SK-N-SH (cell line): ENCODE results near the gene TLX3. TPM values are rescaled to one million over a fixed set of nuclear protein-coding genes. Genes with fewer than 3 reads are reported as not detected.
A peak's percentile ranks its signal among the peaks of the same experiment; 100 is the strongest.

Source experiments
- CTCF ChIA-PET: fragments of 300-600, 350-600 bp; formaldehyde crosslinking; extraction: SDS; loops from one replicate; lab custom pipeline; 2021; lab: Yijun Ruan, JAX
- POLR2A ChIA-PET: fragments of 350-600 bp; sonication (Branson Sonifier 250); formaldehyde crosslinking; extraction: SDS; loops from one replicate; lab custom pipeline; 2020; ENCODE audit warnings: antibody characterized with exemption, inconsistent platforms; lab: Yijun Ruan, JAX
- DNase-seq: peaks from one replicate; pipeline ENCODE4 v3.0.0; 2012
- H2AFZ ChIP-seq: fragments of 200-600 bp; sonication (generic); 2 replicates; pipeline ENCODE4 v1.8.1; 2016; ENCODE audit warnings: antibody characterized with exemption, mild to moderate bottlenecking, low read depth
- H3F3A ChIP-seq: fragments of 200-600 bp; sonication (generic); replicated peaks from 2 replicates; pipeline ENCODE3; 2016; ENCODE audit warnings: antibody characterized with exemption, mild to moderate bottlenecking; ENCODE audit not compliant: insufficient read depth
- H3K27ac ChIP-seq, 2 experiments: fragments of 200-500 bp in 1 of 2; fragments of 200-600 bp in 1 of 2; sonication (Bioruptor generic) in 1 of 2; sonication (generic), shearing (Covaris generic) in 1 of 2; 2 replicates each; pipeline versions ENCODE4 v1.5.1 to v1.6.1; 2014 to 2016; ENCODE audit warnings: low read depth in 2 of 2, inconsistent platforms in 1 of 2, low read length in 1 of 2, mild to moderate bottlenecking in 1 of 2, mixed read lengths in 1 of 2
- H3K27me3 ChIP-seq: fragments of 200-600 bp; sonication (generic), shearing (Covaris generic); 2 replicates; pipeline ENCODE4 v1.6.1; 2016; ENCODE audit warnings: mixed run types; ENCODE audit not compliant: insufficient read depth
- H3K36me3 ChIP-seq, 2 experiments: fragments of 200-500 bp in 1 of 2; fragments of 200-600 bp in 1 of 2; sonication (Bioruptor generic) in 1 of 2; sonication (generic) in 1 of 2; replicated peaks in 1 of 2; 2 replicates each; pipeline versions ENCODE3 to v1.5.1; 2014 to 2016; ENCODE audit warnings: low read length in 1 of 2, mild to moderate bottlenecking in 1 of 2; ENCODE audit not compliant: insufficient read depth in 2 of 2, control insufficient read depth in 1 of 2
- H3K4me1 ChIP-seq, 2 experiments: fragments of 200-500 bp in 1 of 2; fragments of 200-600 bp in 1 of 2; sonication (Bioruptor generic) in 1 of 2; sonication (generic), shearing (Covaris generic) in 1 of 2; 2 replicates each; pipeline versions ENCODE4 v1.5.1 to v1.6.1; 2014 to 2016; ENCODE audit warnings: low read depth in 1 of 2, low read length in 1 of 2, mixed run types in 1 of 2; ENCODE audit not compliant: insufficient read depth in 2 of 2, control insufficient read depth in 1 of 2
- H3K4me2 ChIP-seq: fragments of 200-600 bp; sonication (generic), shearing (Covaris generic); 2 replicates; pipeline ENCODE4 v1.6.1; 2017; ENCODE audit warnings: mixed run types
- H3K4me3 ChIP-seq, 2 experiments: fragments of 200-500 bp in 1 of 2; fragments of 200-600 bp in 1 of 2; sonication (Bioruptor generic) in 1 of 2; sonication (generic), shearing (Covaris generic) in 1 of 2; 2 replicates each; pipeline versions ENCODE4 v1.5.1 to v1.8.1; 2014 to 2016; ENCODE audit warnings: low read depth in 2 of 2, inconsistent platforms in 1 of 2, low read length in 1 of 2, mild to moderate bottlenecking in 1 of 2, mixed read lengths in 1 of 2, moderate library complexity in 1 of 2
- H3K79me2 ChIP-seq: fragments of 200-600 bp; sonication (generic); 2 replicates; pipeline ENCODE4 v1.8.1; 2017; ENCODE audit warnings: mild to moderate bottlenecking; ENCODE audit not compliant: insufficient read depth
- H3K9ac ChIP-seq: fragments of 200-600 bp; sonication (generic); 2 replicates; pipeline ENCODE4 v1.6.1; 2017; ENCODE audit warnings: mixed run types
- H3K9me2 ChIP-seq: fragments of 200-600 bp; sonication (generic); 2 replicates; pipeline ENCODE4 v1.6.1; 2017; ENCODE audit warnings: mixed run types
- H3K9me3 ChIP-seq: fragments of 200-600 bp; sonication (generic); 2 replicates; pipeline ENCODE4 v1.6.1; 2017; ENCODE audit warnings: mixed run types, mild to moderate bottlenecking, moderate library complexity
- H4K20me1 ChIP-seq: fragments of 200-600 bp; sonication (generic); 2 replicates; pipeline ENCODE4 v1.6.1; 2017; ENCODE audit warnings: mild to moderate bottlenecking, mixed run types; ENCODE audit not compliant: insufficient read depth
- EP300 ChIP-seq, 2 experiments: IDR thresholded peaks; 2 replicates each; pipeline versions ENCODE4 v1.4.0 to v1.6.1; 2012; ENCODE audit warnings: borderline replicate concordance in 1 of 2, low read depth in 1 of 2, low read length in 1 of 2
- FOXM1 ChIP-seq: IDR thresholded peaks from 2 replicates; pipeline ENCODE4 v1.4.0; 2012; ENCODE audit warnings: low read depth, mild to moderate bottlenecking
- GATA2 ChIP-seq: sonication (generic); formaldehyde crosslinking; IDR thresholded peaks from 2 replicates; pipeline ENCODE4 v1.5.0; 2020; ENCODE audit warnings: mild to moderate bottlenecking, missing genetic modification reagents
- MEF2A ChIP-seq: IDR thresholded peaks from 2 replicates; pipeline ENCODE4 v1.4.0; 2012; ENCODE audit warnings: low read depth, borderline replicate concordance
- NFIC ChIP-seq: IDR thresholded peaks from 2 replicates; pipeline ENCODE4 v1.4.0; 2012; ENCODE audit warnings: borderline replicate concordance
- NRF1 ChIP-seq: IDR thresholded peaks from 2 replicates; pipeline ENCODE4 v1.6.1; 2012; ENCODE audit warnings: low read depth, mild to moderate bottlenecking, low read length
- RXRA ChIP-seq: IDR thresholded peaks from 2 replicates; pipeline ENCODE4 v1.4.0; 2012; ENCODE audit warnings: low read depth, mild to moderate bottlenecking, borderline replicate concordance
- SIN3A ChIP-seq: IDR thresholded peaks from 2 replicates; pipeline ENCODE4 v1.6.1; 2012; ENCODE audit warnings: low read depth, mild to moderate bottlenecking, low read length, moderate library complexity, borderline replicate concordance
- SMC3 ChIP-seq: IDR thresholded peaks from 2 replicates; pipeline ENCODE4 v1.6.1; 2012; ENCODE audit warnings: low read depth, low read length, improper control_type of control experiment
- TCF12 ChIP-seq: IDR thresholded peaks from 2 replicates; pipeline ENCODE4 v1.4.0; 2012
- WGBS: methylation state at CpG from one replicate; pipeline ENCODE4 v1.1.6; 2017; ENCODE audit warnings: low lambda C conversion rate; 5-methylcytosine and 5-hydroxymethylcytosine counted together
- polyA plus RNA-seq, 3 experiments: library from polyadenylated mRNA; depleted of rRNA; stranded (reverse); fragments of >200 nt; gene quantifications; 2 replicates each; pipeline ENCODE4 v1.2.3, GENCODE V29; 2012

Gene TLX3
- polyA plus RNA-seq, 1 of the 3 experiments (the other 2 are of a cell fraction) = 4.7 TPM

DNA sequence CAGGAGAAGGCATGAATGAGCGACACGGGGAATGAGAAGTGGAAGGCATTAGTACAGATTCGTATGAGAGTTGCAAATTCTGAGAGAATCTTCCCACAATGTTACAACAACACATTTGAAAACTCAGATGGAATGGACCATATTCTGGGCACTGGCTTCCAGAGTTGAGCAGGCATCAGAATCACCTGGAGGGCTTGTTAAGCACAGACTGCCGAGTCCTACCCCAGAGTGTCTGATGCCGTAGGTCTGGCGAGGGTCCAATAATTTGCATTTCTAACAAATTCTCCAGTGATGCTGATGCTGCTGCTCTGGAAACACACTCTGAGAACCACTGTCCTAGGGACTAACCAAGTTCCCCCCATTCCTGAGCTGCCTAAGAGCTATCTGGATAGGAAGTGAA is 2.9 kb upstream of the TLX3 start:
- Histone ChIP-seq H3F3A (peaks cover 3% of the 10 kb centered on the region), H2AFZ (no peak overlapping the region), H3K4me3 (peak overlapping the region in 1 of 2 experiments; percentile 87; a peak in 1 of 4 replicates), H3K36me3 (no peaks in the 10 kb centered on the region), H3K79me2 (peaks cover 8% of the 10 kb centered on the region; the same call in 1 of the 2 replicates), H3K27ac (peak overlapping the region in 1 of 2 experiments; percentile 95; a peak in 2 of 4 replicates), H3K4me1 (peaks cover 0 to 56% of the 10 kb centered on the region in 2 experiments; a peak in 2 of 4 replicates), H3K4me2 (no peak overlapping the region), H3K9me2 (no peaks in the 10 kb centered on the region), H3K9me3 (no peaks in the 10 kb centered on the region), H3K27me3 (no peaks in the 10 kb centered on the region; the same call in 1 of the 2 replicates), H4K20me1 (no peaks in the 10 kb centered on the region), H3K9ac (no peak overlapping the region)
- no peak for DNase-seq
- WGBS = 71% methylated on average over 5 of the region's 6 CpGs
- ChIA-PET CTCF (interaction anchor here (1.0 to 4.7 kb wide), 9 partner anchors 14 to 562 kb away, joined by 3 to 46 read pairs (median 6); no protein-coding TSS in a partner anchor), POLR2A (interaction anchor here (1.0 to 1.7 kb wide), 7 partner anchors 10 to 90 kb away, joined by 3 to 6 read pairs (median 4); no protein-coding TSS in a partner anchor)
- TF ChIP-seq NFIC (0 out of 2 replicates have a peak, but pooled peaks have one; percentile 7), SMC3 (no peak), MEF2A (no peak), SIN3A (no peak), FOXM1 (no peak), TCF12 (no peak)

DNA sequence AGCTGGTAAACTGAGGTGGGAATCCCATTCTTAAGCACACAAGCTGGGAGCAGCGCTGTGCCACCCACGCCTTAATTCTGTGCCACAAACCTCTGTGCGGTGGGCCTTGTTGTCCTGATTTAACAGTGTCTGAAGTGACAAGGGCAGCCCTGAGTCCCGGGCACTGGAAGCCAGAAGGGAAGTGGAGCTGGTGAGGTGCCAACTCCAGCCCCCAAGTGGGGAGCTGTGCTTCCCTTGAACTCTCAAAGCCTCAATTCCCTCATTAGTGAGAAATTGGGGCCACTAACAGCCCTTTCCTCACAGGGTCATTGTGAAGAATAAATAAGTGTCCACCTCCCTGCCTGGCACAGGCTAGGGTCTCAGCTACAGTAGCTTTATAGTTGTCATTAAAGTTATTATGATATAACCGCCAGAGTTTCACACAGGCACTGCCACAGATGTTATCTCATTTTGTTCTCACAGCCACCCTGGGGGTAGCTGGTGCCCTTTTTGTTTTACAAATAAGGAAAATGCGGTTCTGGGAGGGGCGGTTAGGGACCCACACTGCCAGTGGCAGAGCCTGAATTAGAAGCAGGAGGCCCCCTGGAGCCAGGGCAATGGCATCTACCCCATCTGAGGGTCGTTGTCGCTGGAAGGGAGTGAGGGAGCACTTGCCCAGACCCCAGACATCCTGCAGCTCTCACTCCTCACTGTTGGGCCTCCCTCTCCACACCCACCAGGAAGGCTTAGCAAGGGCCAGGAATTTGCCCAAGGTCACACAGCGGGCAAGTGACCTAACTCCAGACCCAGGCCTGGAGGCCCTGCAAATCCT is 2.1 kb upstream of the TLX3 start:
- H3K27me3 ChIP-seq = no peaks in the 10 kb centered on the region; the same call in 1 of the 2 replicates
- peaks cover 8% of the 10 kb centered on the region; the same call in 1 of the 2 replicates for H3K79me2 ChIP-seq
- no peak for TF ChIP-seq NRF1
- no peak for TF ChIP-seq RXRA
- TF ChIP-seq SMC3 = peak; percentile 2; the same call in 1 of the 2 replicates
- TF ChIP-seq GATA2 (CRISPR knock-in tag) = peak; percentile 86
- TF ChIP-seq EP300 (IDR thresholded peaks at IDR 0.05; ENCODE audit: borderline replicate concordance in 1 of 2, low read depth in 1 of 2, low read length in 1 of 2) = peak in 1 of 2 experiments; percentile 22; a peak in 1 of 4 replicates
- no peaks in the 10 kb centered on the region for H3K9me3 ChIP-seq
- peaks cover 3% of the 10 kb centered on the region for H3F3A ChIP-seq
- no peaks in the 10 kb centered on the region for H3K36me3 ChIP-seq
- DNase-seq = peak; percentile 64
- H3K4me1 ChIP-seq = peaks cover 0 to 54% of the 10 kb centered on the region in 2 experiments; a peak in 2 of 4 replicates
- H3K27ac ChIP-seq = peak overlapping the region in 1 of 2 experiments; percentile 95; a peak in 2 of 4 replicates
- no peaks in the 10 kb centered on the region for H3K9me2 ChIP-seq
- H3K9ac ChIP-seq = no peak overlapping the region
- ChIA-PET POLR2A (interaction anchor here (1.0 to 1.7 kb wide), 7 partner anchors 9 to 89 kb away, joined by 3 to 6 read pairs (median 4); no protein-coding TSS in a partner anchor), CTCF (interaction anchor here (1.0 to 4.7 kb wide), 11 partner anchors 9 to 562 kb away, joined by 3 to 46 read pairs (median 6); no protein-coding TSS in a partner anchor)
- H3K4me3 ChIP-seq = peak overlapping the region in 1 of 2 experiments; percentile 87; a peak in 1 of 4 replicates
- H2AFZ ChIP-seq = no peak overlapping the region
- H4K20me1 ChIP-seq = no peaks in the 10 kb centered on the region
- H3K4me2 ChIP-seq = no peak overlapping the region
- WGBS = 68% methylated on average over 8 of the region's 10 CpGs
